ENCODE measurements around the gene TMX3.

TMX3 gene, protein sequence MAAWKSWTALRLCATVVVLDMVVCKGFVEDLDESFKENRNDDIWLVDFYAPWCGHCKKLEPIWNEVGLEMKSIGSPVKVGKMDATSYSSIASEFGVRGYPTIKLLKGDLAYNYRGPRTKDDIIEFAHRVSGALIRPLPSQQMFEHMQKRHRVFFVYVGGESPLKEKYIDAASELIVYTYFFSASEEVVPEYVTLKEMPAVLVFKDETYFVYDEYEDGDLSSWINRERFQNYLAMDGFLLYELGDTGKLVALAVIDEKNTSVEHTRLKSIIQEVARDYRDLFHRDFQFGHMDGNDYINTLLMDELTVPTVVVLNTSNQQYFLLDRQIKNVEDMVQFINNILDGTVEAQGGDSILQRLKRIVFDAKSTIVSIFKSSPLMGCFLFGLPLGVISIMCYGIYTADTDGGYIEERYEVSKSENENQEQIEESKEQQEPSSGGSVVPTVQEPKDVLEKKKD

DNA sequence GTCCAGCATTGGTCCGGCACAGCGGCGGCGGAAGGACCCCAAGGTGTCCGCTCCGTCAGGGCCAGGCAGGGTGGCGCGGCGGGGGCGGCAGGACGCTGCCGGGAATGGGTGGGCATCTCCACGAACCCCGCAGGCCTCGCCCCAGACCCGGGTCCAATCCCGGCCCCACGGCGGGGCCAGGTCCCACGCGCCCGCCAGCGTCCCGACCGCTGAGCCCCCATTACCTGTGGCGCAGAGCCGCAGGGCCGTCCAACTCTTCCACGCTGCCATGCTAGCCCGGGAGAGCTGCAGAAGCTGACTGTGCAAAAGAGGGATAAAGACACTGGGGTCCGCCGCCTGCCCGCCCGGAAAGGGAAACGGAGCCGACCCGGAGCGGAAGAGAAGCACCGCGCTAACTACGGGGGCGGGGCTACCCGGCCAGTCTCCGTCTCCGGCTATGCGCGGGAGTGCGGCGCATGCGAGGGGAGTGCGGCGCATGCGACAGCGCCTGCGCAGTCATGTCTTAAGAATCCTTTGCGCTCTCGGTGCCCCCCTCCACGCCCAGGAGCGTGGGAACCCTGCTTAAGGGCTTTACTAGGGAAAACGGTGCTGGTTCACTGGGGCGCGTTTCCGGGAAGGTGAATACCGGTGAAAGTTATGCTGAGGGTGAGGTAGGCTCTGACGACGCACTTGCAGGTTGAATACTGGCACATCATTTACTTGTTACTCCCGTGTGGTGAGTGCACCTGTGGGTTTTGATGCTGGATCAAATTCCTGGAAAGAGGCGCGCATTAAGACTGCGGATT lies at the start of gene TMX3:
Gene TMX3, minus strand, starts transcription at position 397 of the 785 bp plus-strand sequence. Its CDS starts 127 bp downstream, at position 270.
- peak; percentile 91 for DNase-seq (ENCODE audit: low spot score)

DNA sequence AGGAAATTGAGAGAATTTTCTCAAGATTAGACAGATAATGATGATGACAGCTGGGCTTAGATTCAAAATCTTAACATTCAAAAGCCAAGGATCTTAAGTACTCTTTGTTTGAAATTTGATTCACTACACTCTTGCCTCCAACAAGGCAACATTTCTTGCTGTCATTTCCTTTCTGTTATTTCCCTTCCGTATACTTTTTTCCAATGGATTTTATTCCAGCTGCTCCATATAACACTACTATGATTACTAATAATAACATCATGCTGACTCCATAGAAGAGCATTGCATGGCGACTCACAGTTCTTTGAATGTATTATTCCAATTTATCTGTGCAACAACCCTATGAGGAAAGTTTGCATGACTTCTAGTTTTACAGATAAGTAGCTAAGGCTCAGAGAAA lies 49.1 kb upstream of the TMX3 start:
- no peak for DNase-seq (ENCODE audit: low spot score)

DNA sequence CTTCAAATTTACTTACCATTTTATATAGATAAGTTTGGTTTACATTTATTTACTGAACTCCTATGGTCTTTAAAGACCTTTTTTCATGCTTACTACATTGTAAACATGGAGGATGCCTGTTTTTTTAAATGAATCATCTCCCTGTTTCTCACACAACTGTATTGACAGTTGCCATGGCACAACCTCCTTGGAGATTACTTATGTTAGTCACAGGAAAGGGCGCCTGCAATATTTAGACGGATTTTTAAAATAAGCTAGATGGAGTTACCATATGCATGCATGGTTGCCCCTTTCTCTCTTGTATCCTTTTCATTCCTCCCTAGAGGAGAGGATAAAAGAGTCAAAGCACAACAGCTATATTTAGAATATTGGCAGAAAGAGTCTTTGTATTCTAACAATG lies 48.2 kb upstream of the TMX3 start:
- DNase-seq (ENCODE audit: low spot score), result peak; percentile 25

DNA sequence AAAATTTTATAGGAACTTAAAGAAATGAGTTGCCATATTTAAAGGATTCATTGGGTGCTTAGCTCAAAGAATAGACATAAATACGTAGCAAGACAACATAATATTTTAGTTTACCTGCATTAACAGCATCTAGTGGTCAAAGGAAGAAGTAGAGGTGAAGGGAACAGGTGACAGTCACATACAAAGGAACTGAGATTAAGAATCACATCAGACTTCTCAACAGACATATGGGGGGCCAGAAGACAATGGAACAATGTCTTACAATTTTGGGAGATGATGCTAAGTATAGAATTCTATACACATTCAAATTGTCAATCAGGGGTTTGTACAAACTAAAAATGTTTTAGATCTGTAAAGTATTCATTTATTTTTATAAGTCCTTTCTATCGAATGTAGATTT lies 44.4 kb upstream of the TMX3 start:
- DNase-seq (ENCODE audit: low spot score), result no peak

DNA sequence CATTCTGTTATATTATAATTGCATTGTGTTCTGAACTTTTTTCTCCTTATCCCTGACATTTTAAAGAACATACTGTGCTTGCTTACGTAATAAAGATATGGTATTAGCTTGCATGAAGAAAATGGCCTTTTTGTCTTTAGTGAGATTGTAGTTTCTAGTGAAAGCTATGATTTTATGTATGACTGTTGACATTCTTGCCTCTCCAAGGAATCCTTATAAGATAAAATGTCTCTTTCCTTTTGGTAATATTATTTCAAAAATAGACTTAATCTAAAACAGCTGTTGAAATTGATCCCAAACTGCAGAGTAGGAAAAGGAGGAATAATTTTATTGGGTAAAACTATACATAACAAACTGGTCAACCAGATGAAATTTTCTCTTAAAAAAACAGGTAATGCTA lies 42.2 kb upstream of the TMX3 start:
- DNase-seq (ENCODE audit: low spot score), result no peak

DNA sequence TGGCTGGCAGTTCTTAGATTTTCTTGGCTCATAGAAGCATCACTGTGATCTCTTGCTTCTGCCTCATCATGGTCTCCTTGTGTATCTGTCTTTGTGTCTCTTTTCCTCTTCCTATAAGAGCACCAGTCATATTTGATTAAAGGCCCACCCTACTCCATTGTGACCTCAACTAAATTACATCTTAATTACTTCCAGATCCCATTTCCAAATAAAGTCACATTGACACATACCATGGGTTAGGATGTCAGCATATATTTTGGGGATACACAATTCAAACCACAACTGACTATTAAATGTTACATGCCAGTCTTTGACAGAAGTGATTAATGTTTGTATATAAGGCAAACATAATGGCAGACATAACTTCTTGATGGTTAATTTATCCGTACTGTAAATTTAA lies 27.3 kb upstream of the TMX3 start:
- no peak for DNase-seq (ENCODE audit: low spot score)

DNA sequence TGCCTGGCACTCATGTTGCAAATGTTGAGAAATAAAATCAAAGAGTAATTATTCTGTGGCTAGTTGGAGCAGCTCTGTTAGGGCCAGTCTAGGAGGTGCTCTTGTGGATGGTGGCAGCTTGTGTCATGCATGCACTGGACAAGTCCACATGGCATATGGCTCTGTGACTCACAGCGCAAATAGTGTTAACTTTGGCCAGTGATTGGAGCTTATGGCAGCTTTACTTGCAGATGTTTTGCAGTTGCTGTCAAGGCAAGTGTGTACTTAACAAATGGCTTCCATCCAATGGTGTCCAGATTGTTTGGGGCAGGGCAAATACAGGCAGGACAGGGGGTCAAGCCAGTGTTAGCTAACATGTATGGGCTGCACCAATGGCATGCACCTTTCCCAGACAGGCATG lies 26.1 kb upstream of the TMX3 start:
- DNase-seq (ENCODE audit: low spot score), result no peak

DNA sequence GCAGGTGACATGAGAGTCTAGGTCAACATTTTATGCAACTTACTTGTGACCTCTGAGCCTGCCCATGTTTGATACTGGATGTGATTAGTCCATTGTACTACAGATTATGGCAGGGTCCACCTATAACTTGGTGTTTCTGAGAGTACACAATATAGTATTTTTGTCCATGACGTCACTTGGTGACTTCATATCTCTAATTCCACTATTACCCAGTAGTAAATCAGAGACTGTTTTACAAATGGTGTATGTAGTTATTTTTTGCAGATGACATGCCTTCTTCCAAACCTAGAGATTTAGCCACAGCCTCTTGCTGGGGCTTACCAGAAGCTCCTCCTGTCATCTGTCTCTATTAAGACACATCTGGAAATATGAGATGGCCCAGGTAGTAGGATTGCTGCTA lies 24.6 kb upstream of the TMX3 start:
- DNase-seq (ENCODE audit: low spot score), result no peak

DNA sequence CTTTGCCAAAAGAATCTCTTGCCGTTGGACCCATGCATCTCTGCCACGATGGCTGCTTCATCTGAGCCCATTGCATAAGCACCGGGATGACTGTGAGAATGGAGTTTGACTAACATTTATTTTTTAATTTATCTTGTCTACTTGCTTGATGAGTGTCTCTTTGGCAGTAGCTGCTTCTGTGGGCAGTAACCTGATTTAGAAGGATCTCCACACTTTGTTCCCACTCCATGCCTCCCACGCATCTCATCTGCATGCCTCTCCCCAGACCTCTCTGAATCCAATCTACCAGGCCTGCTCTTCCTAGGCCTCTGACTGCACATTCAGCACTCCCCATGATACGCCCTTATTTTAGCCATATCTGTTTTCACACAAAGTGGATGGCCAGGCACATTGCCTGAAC lies 23.7 kb upstream of the TMX3 start:
- no peak for DNase-seq (ENCODE audit: low spot score)

DNA sequence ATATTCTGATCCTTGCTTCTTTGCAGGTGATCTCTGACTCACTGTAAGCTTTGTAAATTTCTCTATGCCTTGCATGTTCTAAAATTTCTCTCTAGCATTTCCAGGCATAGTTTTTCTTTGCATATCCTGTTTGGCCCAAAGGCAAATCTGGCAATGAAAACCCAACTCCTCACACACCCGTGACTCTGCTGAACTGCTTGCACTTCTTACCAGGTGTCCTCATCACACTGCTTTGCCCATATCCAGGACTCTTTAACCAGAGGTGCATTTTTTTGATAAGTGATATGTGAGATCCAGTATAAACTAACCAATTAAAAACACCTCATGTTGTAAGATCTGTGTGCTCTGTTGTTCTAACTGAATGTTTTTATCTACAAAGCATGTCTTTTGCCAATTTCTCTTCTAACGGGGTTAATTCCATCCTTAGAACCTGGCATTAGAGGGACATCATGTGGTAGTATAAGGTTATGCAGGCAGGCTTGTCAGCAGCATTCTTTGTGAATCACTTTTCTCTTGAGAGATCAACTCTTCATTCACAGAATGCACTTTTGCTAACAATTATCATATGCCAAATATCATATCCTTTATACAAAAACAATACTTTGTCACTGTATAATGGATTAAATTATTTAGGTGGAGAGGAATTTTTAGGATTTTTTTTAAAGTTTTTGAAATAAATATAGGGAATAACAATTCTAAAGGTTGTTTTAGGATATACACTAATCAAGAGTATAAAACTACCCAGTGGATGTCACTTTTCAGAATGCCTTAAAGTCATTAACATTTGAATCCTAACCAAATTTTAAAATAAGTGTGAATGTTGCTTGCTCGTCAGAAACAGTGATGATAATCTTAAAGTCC lies 20.8 kb upstream of the TMX3 start:
- peak; percentile 72 for DNase-seq (ENCODE audit: low spot score)

DNA sequence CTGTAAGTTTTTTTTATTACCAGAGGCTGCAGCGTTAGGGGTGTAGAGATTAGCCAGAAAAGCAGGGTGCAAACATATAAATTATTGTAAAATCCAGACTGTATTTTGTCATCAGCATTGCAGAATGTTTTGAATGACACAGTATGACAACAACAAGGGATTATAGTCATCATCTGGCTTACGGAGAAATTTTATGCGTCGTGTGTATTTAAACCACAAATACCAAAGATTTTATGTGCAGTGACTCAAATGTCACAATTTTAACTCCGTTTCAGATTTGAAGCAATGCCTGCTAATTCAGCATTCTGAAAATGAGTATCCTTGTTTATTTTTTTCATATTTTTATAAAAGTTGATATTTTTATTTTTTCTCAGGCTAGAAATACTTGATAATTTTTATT lies 19.4 kb upstream of the TMX3 start:
- no peak for DNase-seq (ENCODE audit: low spot score)

DNA sequence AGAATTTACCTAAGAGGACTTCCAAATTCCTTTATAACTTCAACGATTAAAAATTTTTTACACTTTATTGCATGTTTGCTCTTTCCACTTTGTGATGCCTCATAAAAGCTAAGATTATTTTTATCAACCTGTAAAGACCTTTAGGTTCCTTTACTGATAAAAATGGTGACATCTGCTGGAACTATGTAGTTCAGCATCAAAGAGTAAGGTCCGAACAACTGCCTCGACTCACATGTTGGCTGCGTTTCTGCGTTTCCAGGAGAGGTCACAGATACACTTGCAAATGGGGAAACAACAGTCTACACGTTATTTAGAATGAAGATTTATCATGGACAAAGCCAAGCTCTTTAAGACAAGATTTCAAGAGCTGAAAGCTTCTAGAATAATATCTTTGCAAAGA lies 18.8 kb upstream of the TMX3 start:
- DNase-seq (ENCODE audit: low spot score), result no peak

DNA sequence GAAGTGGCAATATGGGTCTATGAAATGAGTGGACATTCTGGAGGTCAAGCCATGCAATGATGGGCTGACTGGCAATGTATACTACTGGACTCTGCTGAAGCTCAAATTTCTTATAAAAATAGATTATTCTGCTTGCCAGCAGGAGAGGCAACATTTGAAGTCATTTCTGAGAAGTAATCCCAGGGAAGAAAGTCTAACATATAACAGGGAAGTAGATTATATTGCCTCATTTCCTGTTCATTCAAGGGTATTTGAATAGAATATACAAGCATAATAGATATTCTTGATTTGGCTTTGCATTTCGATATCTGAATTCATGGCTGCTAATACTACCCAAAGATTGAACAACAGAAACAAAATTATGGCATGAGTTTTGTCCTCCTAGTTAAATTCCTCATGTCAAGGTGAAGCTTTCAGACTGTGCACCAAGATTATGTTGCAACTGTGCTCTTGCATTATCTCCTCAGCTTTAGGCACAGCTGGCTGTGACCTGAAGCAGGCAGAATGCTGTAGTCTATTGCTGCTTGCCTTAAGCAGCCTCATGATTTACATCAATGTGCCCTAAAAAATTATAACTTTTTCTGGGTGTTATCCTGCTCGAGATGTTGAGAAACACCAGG lies 13.3 kb upstream of the TMX3 start:
- no peak for DNase-seq (ENCODE audit: low spot score)

DNA sequence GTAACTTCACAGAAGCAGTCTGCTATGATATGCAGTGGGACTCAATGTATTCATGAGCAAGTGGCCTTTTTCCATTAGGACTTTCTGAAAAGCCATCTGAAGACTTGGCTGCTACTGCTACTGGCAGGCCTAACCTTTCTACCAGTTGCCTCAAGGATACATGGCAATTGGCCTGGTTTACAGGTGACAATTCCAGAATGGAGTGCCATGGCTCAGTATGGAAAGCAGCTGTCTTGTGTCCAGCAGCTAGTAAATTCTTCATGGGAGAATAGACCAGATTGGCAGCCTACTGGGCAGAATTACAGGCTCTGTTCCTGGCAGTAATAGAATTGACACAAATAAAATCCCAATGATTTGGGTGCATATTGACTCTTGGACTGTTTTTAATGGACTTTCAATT lies 12.6 kb upstream of the TMX3 start:
- DNase-seq (ENCODE audit: low spot score), result no peak

DNA sequence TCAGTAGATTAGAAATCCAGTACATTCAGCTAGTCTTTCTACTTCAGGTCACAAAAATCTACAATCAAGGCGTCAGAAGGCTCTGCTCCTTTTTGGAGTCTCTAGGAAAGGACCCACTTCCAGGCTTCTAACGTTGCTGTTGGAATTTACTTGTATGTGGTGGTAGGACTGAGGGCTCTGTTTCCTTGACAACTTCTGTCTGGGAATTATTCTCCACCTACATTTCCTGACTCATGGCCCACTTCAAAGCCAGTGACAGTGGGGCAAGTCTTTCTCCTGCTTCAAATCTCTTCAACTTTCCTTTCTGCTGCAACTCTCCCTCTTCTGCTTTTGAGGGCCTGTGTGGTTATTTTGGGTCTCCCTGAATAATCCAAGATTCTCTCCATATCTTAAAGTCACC lies 10.4 kb upstream of the TMX3 start:
- peak; percentile 31 for DNase-seq (ENCODE audit: low spot score)

DNA sequence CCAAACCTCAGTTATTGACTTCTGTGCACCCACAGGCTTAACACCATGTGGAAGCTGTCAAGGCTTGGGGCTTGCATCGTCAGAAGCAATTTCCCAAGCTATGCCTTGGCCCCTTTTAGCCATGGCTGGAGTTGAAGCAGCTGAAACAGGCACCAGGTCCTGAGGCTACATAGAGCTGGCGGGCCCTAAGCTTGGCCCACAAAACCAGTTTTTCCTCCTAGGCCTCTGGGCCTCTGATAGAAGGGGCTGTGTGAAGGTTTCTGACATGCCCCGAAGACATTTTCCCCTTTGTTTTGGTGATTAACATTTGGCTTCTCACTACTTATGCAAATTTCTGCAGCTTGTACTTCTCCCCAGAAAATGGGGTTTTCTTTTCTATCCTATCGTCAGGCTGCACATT lies 9.1 kb upstream of the TMX3 start:
- DNase-seq (ENCODE audit: low spot score), result no peak

DNA sequence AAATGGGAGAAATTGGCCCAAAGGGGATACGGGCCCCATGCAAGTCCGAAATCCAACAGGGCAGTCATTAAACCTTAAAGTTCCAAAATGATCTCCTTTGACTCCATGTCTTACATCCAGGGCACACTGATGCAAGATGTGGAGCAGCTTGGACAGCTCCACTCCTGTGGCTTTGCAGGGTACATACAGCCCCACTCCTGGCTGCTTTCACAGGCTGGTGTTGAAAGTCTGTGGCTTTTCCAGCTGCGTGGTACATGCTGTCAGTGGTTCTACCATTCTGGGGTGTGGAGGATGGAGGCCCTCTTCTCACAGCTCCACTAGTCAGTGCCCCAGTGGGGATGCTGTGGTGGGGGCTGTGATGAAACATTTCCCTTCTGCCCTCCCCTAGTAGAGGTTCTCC lies 8.6 kb upstream of the TMX3 start:
- DNase-seq (ENCODE audit: low spot score), result no peak

DNA sequence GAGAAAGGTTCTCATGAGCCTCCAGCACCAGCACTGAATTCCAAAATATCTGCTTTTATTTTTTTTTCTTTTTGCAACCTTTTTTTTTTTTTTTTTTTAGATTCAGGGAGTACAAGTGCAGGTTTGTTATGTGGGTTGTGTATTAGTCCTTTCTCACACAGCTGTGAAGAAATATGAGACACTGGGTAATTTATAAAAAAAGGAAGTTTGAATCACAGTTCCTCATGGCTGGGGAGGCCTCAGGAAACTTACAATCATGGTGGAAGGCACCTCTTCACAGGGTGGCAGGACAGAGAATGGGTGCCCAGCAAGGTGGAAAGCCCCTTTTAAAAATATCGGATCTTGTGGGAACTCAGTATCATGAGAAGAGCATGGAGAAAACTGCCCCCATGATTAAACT lies 7.9 kb upstream of the TMX3 start:
- DNase-seq (ENCODE audit: low spot score), result no peak

DNA sequence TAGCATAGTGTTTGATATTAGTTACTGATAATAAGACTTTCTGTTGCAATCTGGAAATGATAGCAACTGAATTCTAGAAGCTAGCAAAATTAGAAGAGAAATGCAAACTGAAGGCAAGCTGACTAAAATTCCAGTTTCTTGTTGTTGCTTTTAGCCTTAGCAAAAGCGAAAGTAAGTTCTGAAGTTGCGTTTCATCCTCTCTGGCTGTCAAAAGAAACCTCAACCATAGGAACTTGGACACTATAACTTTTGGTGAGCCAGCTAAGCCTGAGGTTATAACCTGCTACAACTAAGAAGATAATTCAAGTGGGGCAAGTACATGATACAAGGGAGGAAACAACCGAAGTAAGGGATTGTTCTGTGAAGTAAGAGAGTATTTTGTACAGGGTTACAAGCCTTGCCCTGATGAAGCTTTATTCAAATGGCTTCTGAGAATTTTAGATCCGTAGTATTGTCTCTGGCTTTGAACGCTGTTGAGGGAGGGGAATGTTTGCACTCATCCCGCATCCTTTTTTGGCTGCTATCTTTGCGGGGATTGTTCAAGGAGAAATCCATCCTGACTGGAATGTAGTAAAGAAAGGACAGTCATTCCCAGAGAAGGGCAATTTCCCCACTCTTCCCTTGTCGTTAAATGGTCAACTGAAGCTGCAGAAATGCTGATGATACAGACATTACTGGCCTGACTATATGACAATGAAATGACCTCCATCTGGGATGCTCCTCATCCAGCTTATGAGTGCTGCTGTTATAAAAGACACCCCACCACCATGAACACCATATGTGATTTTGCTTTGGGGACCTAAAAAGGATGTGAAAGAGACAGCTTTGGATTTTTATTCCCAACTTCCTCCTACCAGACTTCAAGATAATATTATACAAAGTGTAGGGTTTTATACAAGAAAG lies 7.0 kb upstream of the TMX3 start:
- DNase-seq (ENCODE audit: low spot score), result no peak

DNA sequence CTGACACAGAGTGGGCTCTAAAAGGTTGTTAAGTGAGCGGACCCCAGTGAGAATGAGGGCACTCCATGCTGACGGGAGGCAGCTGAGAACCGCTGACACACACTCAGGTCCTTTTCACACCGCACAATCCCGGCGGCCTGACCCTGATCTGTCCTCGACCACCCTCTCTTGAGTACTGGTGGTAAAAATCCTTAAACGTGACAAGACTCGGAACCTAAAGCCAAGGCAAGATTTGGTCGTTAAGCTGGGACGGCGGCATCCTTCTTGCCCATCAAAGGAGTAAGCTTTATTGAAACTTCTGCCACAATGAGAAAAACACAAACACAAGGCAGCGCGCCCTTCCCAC lies 569 bp downstream of the TMX3 start:
- no peak for DNase-seq (ENCODE audit: low spot score)

DNA sequence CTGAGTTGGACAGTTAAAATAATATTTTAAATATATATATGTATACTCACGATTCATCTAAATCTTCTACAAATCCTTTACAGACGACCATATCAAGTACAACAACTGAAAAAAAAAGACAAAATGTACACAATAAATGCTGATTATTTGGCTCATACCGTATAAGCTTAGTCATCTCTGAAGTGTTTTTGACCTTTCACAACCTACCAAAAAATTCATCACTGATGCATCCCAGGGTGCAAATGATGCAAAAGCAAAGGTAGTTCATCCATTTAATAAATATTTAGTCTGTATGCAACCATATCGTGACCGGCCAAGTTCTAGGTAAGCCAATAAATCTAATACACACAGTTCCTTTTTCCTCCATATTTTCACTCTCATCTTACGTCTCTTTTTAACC lies 1.1 kb downstream of the TMX3 start:
- DNase-seq (ENCODE audit: low spot score), result no peak
